Measurements from ENCODE around the gene GNB3.
A peak's percentile ranks its signal among the peaks of the same experiment; 100 is the strongest.

GNB3 gene

DNA sequence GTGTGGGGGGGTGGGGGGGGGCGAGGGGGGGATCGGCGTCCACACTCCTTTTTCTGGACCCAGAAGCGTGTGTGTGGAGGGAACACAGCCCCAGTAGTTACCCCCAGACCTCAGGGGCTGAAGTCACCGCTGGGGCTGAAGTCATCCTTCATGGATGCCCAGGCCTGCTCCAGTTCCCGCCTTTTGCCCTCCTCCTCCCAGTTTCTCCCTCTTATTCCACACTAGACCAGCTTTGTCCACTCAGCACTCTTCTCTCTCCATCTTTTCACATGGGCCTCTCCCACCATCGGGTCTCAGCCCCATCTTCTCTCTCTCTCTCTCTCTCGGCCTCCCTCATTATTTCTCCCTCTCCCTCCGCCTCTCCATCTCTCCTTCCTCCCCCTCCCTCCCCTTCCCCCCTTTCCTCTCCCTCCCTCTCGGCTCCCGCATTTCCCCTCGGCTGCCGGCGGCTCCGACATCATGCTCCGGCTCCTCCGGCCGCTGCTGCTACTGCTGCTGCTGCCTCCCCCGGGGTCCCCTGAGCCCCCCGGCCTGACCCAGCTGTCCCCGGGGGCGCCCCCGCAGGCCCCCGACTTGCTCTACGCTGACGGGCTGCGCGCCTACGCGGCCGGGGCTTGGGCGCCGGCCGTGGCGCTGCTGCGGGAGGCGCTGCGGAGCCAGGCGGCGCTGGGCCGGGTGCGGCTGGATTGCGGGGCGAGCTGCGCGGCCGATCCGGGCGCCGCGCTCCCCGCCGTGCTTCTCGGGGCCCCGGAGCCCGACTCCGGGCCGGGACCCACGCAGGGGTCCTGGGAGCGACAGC lies 12.5 kb upstream of the GNB3 start, which contains the start of gene P3H3:
Gene P3H3 (plus strand): TSS at position 426 of the 799 bp plus-strand sequence. CDS start 34 bp downstream, at position 460.
- TF ChIP-seq, protein P1, sequence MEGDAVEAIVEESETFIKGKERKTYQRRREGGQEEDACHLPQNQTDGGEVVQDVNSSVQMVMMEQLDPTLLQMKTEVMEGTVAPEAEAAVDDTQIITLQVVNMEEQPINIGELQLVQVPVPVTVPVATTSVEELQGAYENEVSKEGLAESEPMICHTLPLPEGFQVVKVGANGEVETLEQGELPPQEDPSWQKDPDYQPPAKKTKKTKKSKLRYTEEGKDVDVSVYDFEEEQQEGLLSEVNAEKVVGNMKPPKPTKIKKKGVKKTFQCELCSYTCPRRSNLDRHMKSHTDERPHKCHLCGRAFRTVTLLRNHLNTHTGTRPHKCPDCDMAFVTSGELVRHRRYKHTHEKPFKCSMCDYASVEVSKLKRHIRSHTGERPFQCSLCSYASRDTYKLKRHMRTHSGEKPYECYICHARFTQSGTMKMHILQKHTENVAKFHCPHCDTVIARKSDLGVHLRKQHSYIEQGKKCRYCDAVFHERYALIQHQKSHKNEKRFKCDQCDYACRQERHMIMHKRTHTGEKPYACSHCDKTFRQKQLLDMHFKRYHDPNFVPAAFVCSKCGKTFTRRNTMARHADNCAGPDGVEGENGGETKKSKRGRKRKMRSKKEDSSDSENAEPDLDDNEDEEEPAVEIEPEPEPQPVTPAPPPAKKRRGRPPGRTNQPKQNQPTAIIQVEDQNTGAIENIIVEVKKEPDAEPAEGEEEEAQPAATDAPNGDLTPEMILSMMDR (IDR thresholded peaks at IDR 0.05; ENCODE audit: low read depth, low read length): no peak
- peak within 1 kb of the TSS; percentile 91 for H3K4me3 ChIP-seq (ENCODE audit: low read depth, low read length)

DNA sequence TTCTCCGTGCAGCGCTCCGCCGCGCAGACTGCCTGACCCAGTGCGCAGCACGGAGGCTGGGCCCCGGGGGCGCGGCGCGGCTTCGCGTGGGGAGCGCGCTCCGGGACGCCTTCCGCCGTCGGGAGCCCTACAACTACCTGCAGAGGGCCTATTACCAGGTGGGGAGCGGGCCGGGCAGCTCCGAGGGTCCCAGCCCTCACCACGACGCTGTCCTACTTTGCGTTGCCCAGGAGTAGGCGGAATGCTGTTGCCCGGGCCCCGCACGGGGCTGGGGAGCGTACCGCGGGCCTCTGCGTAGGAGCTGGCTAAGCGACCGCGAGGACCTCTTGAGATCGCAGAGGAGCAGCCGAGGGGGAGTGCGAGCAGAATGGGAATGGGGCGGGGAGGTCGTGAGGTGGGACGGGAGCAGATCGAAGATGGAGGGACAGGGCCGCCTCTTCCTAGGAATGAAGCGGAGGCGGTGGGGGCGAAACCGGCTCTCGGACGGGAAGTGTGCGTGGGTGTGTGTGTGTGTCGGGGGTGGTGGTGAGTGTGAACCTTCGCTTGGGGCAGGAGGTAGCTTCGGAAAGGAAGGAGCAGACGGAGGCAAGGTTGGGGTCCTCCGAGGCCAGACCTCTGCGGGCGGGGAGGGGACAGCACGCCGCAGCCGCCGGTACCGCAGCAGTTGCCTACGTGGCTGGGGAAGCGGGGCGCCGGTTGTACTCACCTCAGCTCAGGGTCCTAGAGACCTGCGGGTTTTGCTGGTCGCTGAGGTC lies 11.8 kb upstream of the GNB3 start:
- H3K4me3 ChIP-seq (ENCODE audit: low read depth, low read length): peak overlapping the region; percentile 91
- TF ChIP-seq, protein P1 (IDR thresholded peaks at IDR 0.05; ENCODE audit: low read depth, low read length): no peak

DNA sequence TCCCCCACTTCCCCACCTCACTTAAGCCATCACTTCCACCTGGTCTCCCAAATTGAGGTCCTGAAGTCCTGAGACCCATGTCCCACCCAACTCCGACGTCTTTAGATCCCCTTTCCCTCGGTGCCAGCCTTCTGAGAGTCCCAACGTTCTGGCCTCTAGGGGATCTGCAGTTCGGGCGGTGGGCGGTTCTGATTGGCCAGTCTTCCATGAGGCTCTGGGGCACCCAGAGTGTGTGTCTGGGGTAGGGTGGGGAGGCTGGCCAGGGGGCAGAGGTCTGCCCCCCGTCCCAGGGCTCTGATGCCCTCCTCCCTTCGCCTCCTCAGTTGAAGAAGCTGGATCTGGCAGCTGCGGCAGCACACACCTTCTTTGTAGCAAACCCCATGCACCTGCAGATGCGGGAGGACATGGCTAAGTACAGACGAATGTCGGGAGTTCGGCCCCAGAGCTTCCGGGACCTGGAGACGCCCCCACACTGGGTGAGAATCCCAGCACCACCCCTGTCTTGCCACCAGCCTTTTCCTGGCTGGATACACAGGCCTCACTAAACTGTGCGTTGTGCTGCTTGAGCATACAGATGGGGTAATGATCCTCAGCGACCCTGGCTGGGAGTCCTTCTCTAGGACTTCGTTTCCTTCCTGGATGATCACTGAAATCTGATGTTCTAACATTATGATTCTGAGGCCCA lies 11.0 kb upstream of the GNB3 start:
- peak overlapping the region; percentile 91 for H3K4me3 ChIP-seq (ENCODE audit: low read depth, low read length)
- TF ChIP-seq, protein P1 (IDR thresholded peaks at IDR 0.05; ENCODE audit: low read depth, low read length): no peak

DNA sequence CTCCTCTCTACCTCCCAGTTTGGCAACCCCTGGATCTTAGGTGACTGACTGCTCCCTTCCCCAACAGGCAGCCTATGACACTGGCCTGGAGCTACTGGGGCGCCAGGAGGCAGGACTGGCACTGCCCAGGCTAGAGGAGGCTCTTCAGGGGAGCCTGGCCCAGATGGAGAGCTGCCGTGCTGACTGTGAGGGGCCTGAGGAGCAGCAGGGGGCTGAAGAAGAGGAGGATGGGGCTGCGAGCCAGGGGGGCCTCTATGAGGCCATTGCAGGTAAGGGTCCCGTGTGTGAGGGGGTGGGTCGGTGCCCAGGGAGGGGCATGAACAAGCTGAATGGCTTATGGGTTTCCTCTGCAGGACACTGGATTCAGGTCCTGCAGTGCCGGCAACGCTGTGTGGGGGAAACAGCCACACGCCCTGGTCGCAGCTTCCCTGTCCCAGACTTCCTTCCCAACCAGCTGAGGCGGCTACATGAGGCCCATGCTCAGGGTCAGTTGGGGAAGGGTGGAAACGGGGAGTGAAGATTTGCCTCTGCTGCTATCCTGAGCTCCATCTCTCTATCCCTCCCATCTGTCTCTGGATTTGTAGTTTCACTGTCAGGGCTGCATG lies 10.3 kb upstream of the GNB3 start:
- H3K4me3 ChIP-seq (ENCODE audit: low read depth, low read length): no peak overlapping the region
- TF ChIP-seq, protein P1 (IDR thresholded peaks at IDR 0.05; ENCODE audit: low read depth, low read length): no peak

DNA sequence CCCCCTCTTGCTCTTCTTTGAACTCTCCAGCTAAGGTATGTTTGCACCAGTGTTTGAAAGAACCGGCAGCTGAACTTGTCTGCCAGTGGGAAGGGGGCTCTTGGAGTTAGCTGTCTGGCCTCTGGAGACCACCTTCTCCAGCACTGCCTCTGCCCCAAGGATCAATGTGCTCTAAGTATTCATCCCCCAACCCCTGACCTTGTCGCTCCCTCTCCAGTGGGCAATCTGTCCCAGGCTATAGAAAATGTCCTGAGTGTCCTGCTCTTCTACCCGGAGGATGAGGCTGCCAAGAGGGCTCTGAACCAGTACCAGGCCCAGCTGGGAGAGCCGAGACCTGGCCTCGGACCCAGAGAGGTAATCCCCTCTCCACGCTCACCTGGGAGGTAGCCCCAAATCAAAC lies 9.7 kb upstream of the GNB3 start:
- TF ChIP-seq, protein P1 (IDR thresholded peaks at IDR 0.05; ENCODE audit: low read depth, low read length): no peak
- H3K4me3 ChIP-seq (ENCODE audit: low read depth, low read length): no peak overlapping the region

DNA sequence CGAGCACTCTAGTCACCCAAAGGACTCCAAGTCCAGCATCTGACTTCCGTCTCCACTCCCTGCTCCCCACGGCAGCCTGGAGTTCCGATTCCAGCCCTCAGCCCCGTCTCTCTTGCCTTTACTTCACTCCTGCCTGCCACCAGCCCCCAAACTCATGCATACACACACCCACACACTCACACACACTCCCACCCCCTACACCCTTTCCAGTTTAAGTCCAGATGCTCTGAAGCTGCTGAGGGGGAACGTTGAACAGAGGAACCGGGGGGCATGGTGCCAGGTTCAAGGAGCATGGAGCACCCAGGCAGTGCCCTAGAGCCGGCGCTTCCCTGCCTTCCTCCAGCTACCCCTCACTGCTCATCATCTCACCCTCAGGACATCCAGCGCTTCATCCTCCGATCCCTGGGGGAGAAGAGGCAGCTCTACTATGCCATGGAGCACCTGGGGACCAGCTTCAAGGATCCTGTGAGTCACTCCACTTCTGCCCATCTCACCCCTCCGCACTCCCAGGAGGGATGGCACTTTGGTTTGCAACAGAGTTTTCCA lies 9.2 kb upstream of the GNB3 start:
- no peak overlapping the region for H3K4me3 ChIP-seq (ENCODE audit: low read depth, low read length)
- TF ChIP-seq, protein P1 (IDR thresholded peaks at IDR 0.05; ENCODE audit: low read depth, low read length): no peak
